IPS-15b (cell line): ENCODE data around the gene AGAP4.
"Not testable (repeated sequence)": the region's sequence is repeated elsewhere in the genome, so short reads cannot be mapped to it uniquely, and the experiment has no call there.

Experiments
- H3K27me3 ChIP-seq: one replicate; pipeline ENCODE4 v1.6.1; 2013; ENCODE audit warnings: low read length; ENCODE audit not compliant: control insufficient read depth, insufficient read depth
- H3K36me3 ChIP-seq: one replicate; pipeline ENCODE4 v1.6.1; 2013; ENCODE audit warnings: low read length; ENCODE audit not compliant: control insufficient read depth, insufficient read depth
- H3K4me1 ChIP-seq: one replicate; pipeline ENCODE4 v1.6.1; 2013; ENCODE audit warnings: mild to moderate bottlenecking, low read length; ENCODE audit not compliant: control insufficient read depth, insufficient read depth
- H3K4me3 ChIP-seq: one replicate; pipeline ENCODE4 v1.5.1; 2013; ENCODE audit warnings: low read depth, low read length
- H3K9ac ChIP-seq: one replicate; pipeline ENCODE4 v1.6.1; 2013; ENCODE audit warnings: low read depth, mild to moderate bottlenecking, low read length
- H3K9me3 ChIP-seq: one replicate; pipeline ENCODE4 v1.6.1; 2013; ENCODE audit warnings: mild to moderate bottlenecking, low read length; ENCODE audit not compliant: control insufficient read depth, insufficient read depth

Gene AGAP4

GRCh38 chr10:45847400-45847799, at the start of gene AGAP4:
Gene AGAP4 (minus strand): TSS chr10:45847500. CDS start chr10:45847347, 153 bp downstream.
- H3K9ac ChIP-seq, H3K9me3 ChIP-seq, H3K36me3 ChIP-seq, H3K4me1 ChIP-seq, H3K4me3 ChIP-seq, H3K27me3 ChIP-seq: not testable (repeated sequence)

GRCh38 chr10:45890721-45891120, 43.4 kb upstream of the AGAP4 start:
- not testable (repeated sequence) for H3K4me1 ChIP-seq, H3K27me3 ChIP-seq, H3K4me3 ChIP-seq, H3K9ac ChIP-seq, H3K36me3 ChIP-seq, H3K9me3 ChIP-seq

GRCh38 chr10:45889539-45890230, 42.4 kb upstream of the AGAP4 start:
- H3K27me3 ChIP-seq, H3K9ac ChIP-seq, H3K9me3 ChIP-seq, H3K4me3 ChIP-seq, H3K4me1 ChIP-seq, H3K36me3 ChIP-seq: not testable (repeated sequence)

DNA sequence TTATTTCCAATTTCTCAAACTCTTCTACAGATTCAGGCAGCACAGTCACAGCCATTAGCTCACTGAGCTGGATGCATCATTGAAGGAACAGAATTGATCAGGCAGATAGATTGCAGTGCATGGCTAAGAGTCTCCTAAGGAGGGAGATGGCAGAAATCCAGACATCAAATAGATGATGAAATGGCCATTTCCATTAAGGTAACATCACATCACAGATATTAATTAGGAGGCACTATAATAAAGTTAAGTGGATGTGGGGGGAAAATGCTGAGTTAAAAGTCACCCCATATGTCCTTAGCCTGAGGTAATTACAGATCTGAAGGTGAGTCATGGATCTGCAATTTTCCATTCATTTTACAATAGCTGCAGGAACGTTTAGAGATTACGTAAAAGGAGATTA, 35.6 kb upstream of the AGAP4 start:
- not testable (repeated sequence) for H3K9me3 ChIP-seq, H3K9ac ChIP-seq, H3K36me3 ChIP-seq, H3K4me1 ChIP-seq, H3K4me3 ChIP-seq, H3K27me3 ChIP-seq

DNA sequence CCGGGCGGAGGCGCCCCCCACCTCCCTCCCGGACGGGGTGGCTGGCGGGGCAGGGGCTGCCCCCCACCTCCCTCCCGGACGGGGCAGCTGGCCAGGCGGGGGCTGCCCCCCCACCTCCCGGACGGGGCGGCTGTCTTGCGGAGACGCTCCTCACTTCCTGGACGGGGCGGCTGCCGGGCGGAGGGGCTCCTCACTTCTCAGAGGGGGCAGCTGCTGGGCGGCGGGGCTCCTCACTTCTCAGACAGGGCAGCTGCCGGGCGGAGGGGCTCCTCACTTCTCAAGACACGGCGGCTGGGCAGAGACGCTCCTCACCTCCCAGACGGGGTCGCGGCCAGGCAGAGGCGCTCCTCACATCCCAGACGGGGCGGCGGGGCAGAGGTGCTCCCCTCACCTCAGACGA, 18.1 kb upstream of the AGAP4 start:
- not testable (repeated sequence) for H3K36me3 ChIP-seq

DNA sequence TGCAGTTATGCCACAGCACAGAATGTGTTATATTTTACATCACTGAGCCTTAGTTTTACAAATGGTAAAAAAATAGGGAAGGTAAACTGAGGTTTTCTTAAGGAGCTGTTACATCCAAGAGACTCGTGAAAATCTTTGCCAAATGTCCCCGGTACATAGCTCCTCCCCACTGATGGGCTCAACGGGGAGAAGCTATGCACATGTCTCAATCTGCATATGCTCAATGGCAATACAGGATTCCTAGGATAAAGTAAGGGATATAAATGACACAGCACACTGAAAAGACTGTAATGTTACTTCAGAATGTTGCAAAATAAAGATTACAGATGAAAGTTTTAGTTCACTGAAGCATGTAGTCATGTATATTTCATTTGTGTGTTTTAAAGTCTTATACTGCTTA, 17.0 kb upstream of the AGAP4 start:
- not testable (repeated sequence) for H3K27me3 ChIP-seq, H3K9me3 ChIP-seq, H3K9ac ChIP-seq, H3K4me1 ChIP-seq, H3K4me3 ChIP-seq, H3K36me3 ChIP-seq

More for the DNA sequence above, 18.1 kb upstream of the AGAP4 start:
- H3K9ac ChIP-seq, H3K4me1 ChIP-seq, H3K27me3 ChIP-seq, H3K4me3 ChIP-seq, H3K9me3 ChIP-seq: not testable (repeated sequence)

DNA sequence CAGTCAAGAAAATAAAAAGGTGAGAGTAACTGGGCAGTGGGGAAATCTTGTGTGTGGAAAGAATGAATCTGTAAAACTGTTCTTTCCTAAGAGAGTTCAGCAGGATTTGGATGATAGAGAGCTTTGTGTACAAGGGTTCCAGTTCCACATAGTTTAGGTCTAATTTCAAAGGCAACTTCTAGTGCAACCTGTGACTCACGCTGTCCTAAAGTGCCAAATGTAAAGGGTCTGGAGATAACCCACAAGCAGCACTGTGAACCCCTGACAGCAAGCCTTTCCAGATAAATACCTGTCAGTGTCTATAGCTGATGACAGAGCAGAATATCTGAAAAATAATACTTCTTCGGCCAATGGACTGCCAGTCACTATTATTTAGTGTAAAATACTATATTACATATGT, 16.3 kb upstream of the AGAP4 start:
- not testable (repeated sequence) for H3K9ac ChIP-seq, H3K4me1 ChIP-seq, H3K9me3 ChIP-seq, H3K36me3 ChIP-seq, H3K4me3 ChIP-seq, H3K27me3 ChIP-seq

GRCh38 chr10:45857931-45858330, 10.6 kb upstream of the AGAP4 start:
- H3K9ac ChIP-seq = not testable (repeated sequence)

GRCh38 chr10:45848467-45848866, 1.2 kb upstream of the AGAP4 start:
- H3K4me1 ChIP-seq, H3K36me3 ChIP-seq, H3K4me3 ChIP-seq, H3K27me3 ChIP-seq, H3K9me3 ChIP-seq, H3K9ac ChIP-seq: not testable (repeated sequence)

More at GRCh38 chr10:45857931-45858330, 10.6 kb upstream of the AGAP4 start:
- H3K9me3 ChIP-seq, H3K36me3 ChIP-seq, H3K4me1 ChIP-seq, H3K27me3 ChIP-seq, H3K4me3 ChIP-seq: not testable (repeated sequence)

DNA sequence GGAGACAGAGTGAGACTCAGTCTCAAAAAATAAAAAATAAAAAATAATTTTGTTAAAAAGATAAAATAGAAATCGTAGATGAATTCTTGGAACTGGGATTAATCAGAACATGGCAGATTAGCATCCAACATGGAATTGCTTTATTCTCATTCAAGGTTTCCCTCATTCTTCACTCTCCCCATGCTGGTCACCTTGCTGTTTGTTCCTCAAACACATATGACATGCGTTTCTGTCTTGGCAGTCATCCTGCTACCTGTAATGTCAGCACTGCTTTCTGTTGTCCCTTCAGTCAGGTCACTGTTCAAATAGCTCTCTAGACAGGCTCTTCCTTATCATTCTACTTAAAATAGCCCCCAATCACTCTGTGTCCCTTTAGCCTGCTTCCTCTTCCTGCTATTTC, 24.4 kb downstream of the AGAP4 start:
- H3K27me3 ChIP-seq, H3K4me3 ChIP-seq, H3K36me3 ChIP-seq, H3K9ac ChIP-seq, H3K4me1 ChIP-seq, H3K9me3 ChIP-seq: not testable (repeated sequence)

DNA sequence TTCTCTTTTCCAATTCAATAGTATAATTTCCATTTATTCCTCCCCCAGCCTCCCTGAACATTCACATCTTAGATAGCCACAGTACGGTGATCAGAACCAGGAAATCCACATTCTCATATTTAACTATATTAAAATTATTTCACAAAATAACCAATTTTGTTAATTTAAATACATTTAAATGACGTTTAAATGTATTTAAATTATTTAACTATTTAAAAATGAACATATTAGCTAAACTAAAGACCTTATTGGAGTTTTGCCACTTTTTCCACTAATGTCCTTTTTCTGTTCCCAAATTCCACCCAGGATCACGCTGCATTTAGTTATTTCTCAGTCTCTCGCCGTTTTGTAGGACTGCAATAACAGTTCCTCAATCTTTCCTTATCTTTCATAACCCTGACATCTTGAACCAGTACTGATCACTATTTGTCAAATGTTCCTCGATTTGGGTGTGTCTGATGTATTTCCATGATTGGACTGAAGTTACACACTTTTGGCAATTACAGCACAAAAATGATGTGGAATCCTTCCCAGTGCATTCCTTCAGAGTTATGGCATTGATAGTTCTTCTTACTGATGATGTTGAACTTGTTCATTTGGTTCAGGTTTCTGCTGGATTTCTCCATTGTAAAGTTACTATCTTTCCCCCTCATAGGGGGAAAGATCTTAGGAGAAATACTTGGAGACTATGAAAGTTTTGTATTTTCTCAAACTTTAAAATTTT, 27.0 kb downstream of the AGAP4 start:
- not testable (repeated sequence) for H3K9me3 ChIP-seq, H3K36me3 ChIP-seq, H3K9ac ChIP-seq, H3K27me3 ChIP-seq, H3K4me3 ChIP-seq, H3K4me1 ChIP-seq

- Histone ChIP-seq H3K9ac (no peak overlapping the region), H3K9me3 (no peaks in the 10 kb centered on the region), H3K27me3 (no peaks in the 10 kb centered on the region), H3K4me1 (no peaks in the 10 kb centered on the region), H3K36me3 (no peaks in the 10 kb centered on the region), H3K4me3 (no peak overlapping the region)
These were observed 27.7 kb downstream of the AGAP4 start for GRCh38 chr10:45819552-45819951.
